Right lobe of liver (tissue), 6 donors: ENCODE measurements around the gene NCAPH2. TPM values are rescaled to one million over a fixed set of nuclear protein-coding genes. Genes with fewer than 3 reads are reported as not detected.
"Not testable (repeated sequence)": the region's sequence is repeated elsewhere in the genome, so short reads cannot be mapped to it uniquely, and the experiment has no call there.

Source experiments
- ATAC-seq, 4 donors: fragments of 200-7000 bp; cut with Tn5 transposase; one replicate each; pipeline ENCODE4 v1.9.1; 2020; ENCODE audit warnings: mild to moderate bottlenecking in 4 of 4, moderate library complexity in 4 of 4
- DNase-seq, 3 donors: peaks; one replicate each; pipeline ENCODE4 v3.0.0-alpha.2; 2020
- H3K27ac ChIP-seq, 3 donors: fragments of 200-600 bp; one replicate each; pipeline ENCODE4 v1.8.0; 2022
- H3K27me3 ChIP-seq, 2 donors: fragments of 200-600 bp; one replicate each; pipeline ENCODE4 v1.8.0; 2022
- H3K36me3 ChIP-seq, 4 donors: fragments of 200-600 bp; sonication (generic) in 1 of 4; one replicate each; pipeline versions ENCODE4 v1.5.1 to v1.8.0; 2017 to 2022; ENCODE audit warnings: control low read depth in 1 of 4
- H3K4me1 ChIP-seq, 4 donors: fragments of 200-600 bp; sonication (generic) in 1 of 4; one replicate each; pipeline versions ENCODE4 v1.5.1 to v1.8.0; 2017 to 2022; ENCODE audit warnings: control low read depth in 1 of 4
- H3K4me3 ChIP-seq, 3 donors: fragments of 200-600 bp; one replicate each; pipeline ENCODE4 v1.8.0; 2022
- H3K9me3 ChIP-seq, 4 donors: fragments of 200-600 bp; sonication (generic) in 1 of 4; one replicate each; pipeline versions ENCODE4 v1.5.1 to v1.8.0; 2017 to 2022; ENCODE audit warnings: control low read depth in 1 of 4
- CTCF ChIP-seq, 4 donors: fragments of 200-600 bp in 3 of 4; fragments of 450-650 bp in 1 of 4; IDR thresholded peaks; one replicate each; pipeline versions ENCODE4 v1.5.1 to v1.8.0; 2016 to 2022; ENCODE audit warnings: antibody characterized with exemption in 4 of 4, mild to moderate bottlenecking in 2 of 4
- POLR2A ChIP-seq: fragments of 450-650 bp; IDR thresholded peaks from one replicate; pipeline ENCODE4 v1.6.1; 2017; ENCODE audit warnings: antibody characterized with exemption, mild to moderate bottlenecking
- WGBS: methylation state at CpG from one replicate; pipeline ENCODE4 v1.1.6; 2018; ENCODE audit warnings: low coverage, low lambda C conversion rate; ENCODE audit not compliant: insufficient coverage; ENCODE audit errors: missing lambda C conversion rate; 5-methylcytosine and 5-hydroxymethylcytosine counted together
- intact Hi-C, 2 donors: fragments of 100-400 bp; cut with DNase I; formaldehyde crosslinking; loops; one replicate each; pipeline versions ENCODE4 v1.11.2 to v1.14.1; 2022
- total RNA-seq, 6 experiments: library from RNA; depleted of rRNA in 2 of 6; stranded (reverse); fragments of >200 nt in 2 of 6; fragmentation: NEBNext Ultra II Directional in 3 of 6; extraction: Animal tissue kit (Norgen Biotek cat#: 25700) in 3 of 6; gene quantifications; one replicate each; pipeline versions ENCODE4 v1.1.0 to v1.2.4, GENCODE V29; 2016 to 2023
- donor health status: DM: no; HTN: yes; CAD: no.
- donor health status: DM: no; HTN: no; CAD: no.
- donor health status: DM: no; HTN: no; CAD: no.
- donor health status: DM: no; HTN: yes; CAD: no.
- donor health status: DM: no; HTN: yes; CAD: no.

Gene NCAPH2
- total RNA-seq, 6 experiments from 2014 or later = 11.4 to 17.3 (median 13.9) TPM

GRCh38 chr22:50532824-50533796, 25.1 kb downstream of the NCAPH2 start:
- Histone ChIP-seq H3K4me3 (no peak overlapping the region), H3K27ac (peak overlapping the region; percentile 94 to 98 (median 97)), H3K9me3 (no peaks in the 10 kb centered on the region), H3K4me1 (peaks cover 0 to 15% (median 0%) of the 10 kb centered on the region in 4 donors), H3K36me3 (no peaks in the 10 kb centered on the region), H3K27me3 (no peaks in the 10 kb centered on the region)
- no peak for ATAC-seq
- peak in 1 of 3 donors; percentile 26 for DNase-seq
- TF ChIP-seq CTCF (IDR thresholded peaks at IDR 0.05) (no peak), POLR2A (no peak)
- whole genome bisulfite sequencing = 61% methylated on average over 16 of the region's 19 CpGs
- intact Hi-C loops = no loop called here

- TF ChIP-seq POLR2A = peak; percentile 36
- intact Hi-C loops, ATAC-seq, H3K9me3 ChIP-seq, H3K27me3 ChIP-seq, H3K4me3 ChIP-seq, H3K36me3 ChIP-seq: not testable (repeated sequence)
- WGBS = 43% methylated on average over 16 of the region's 21 CpGs
- H3K4me1 ChIP-seq = peaks cover 0 to 21% (median 3%) of the 10 kb centered on the region in 4 donors
- peak in 1 of 3 donors; percentile 55 for DNase-seq
- H3K27ac ChIP-seq = peak overlapping the region in 2 of 3 donors; percentile 14 to 94
Measured at GRCh38 chr22:50533856-50534711, 26.1 kb downstream of the NCAPH2 start.

- H3K27ac ChIP-seq = no peak overlapping the region
- WGBS = 79% methylated on average over 7 of the region's 8 CpGs
- TF ChIP-seq POLR2A = no peak
- no peaks in the 10 kb centered on the region for H3K9me3 ChIP-seq
- intact Hi-C loops = no loop called here
- no peaks in the 10 kb centered on the region for H3K36me3 ChIP-seq
- H3K27me3 ChIP-seq = no peaks in the 10 kb centered on the region
- ATAC-seq (no peak), DNase-seq (peak in 1 of 3 donors; percentile 17)
- H3K4me1 ChIP-seq = peaks cover 0 to 20% (median 8%) of the 10 kb centered on the region in 4 donors
- H3K4me3 ChIP-seq = no peak overlapping the region
Measured at GRCh38 chr22:50535113-50535512, 27.1 kb downstream of the NCAPH2 start.

- Histone ChIP-seq H3K4me1 (peaks cover 0 to 24% (median 9%) of the 10 kb centered on the region in 4 donors), H3K36me3 (no peaks in the 10 kb centered on the region), H3K27ac (no peak overlapping the region), H3K4me3 (no peak overlapping the region), H3K27me3 (no peaks in the 10 kb centered on the region), H3K9me3 (no peaks in the 10 kb centered on the region)
- intact Hi-C loops = no loop called here
- DNase-seq (no peak), ATAC-seq (no peak)
- WGBS = 63% methylated on average over 3 of the region's 3 CpGs
- TF ChIP-seq CTCF (IDR thresholded peaks at IDR 0.05) (no peak), POLR2A (no peak)
Measured at GRCh38 chr22:50536226-50536625, 28.2 kb downstream of the NCAPH2 start.

- H3K9me3 ChIP-seq = no peaks in the 10 kb centered on the region
- DNase-seq (peak in 1 of 3 donors; percentile 27), ATAC-seq (no peak)
- H3K36me3 ChIP-seq = no peaks in the 10 kb centered on the region
- peaks cover 0 to 24% (median 9%) of the 10 kb centered on the region in 4 donors for H3K4me1 ChIP-seq
- no peak for TF ChIP-seq POLR2A
- TF ChIP-seq CTCF (IDR thresholded peaks at IDR 0.05) = no peak
- intact Hi-C loops = no loop called here
- H3K27me3 ChIP-seq = no peaks in the 10 kb centered on the region
- WGBS = 92% methylated on average over 13 of the region's 13 CpGs
- H3K27ac ChIP-seq = peak overlapping the region; percentile 89 to 97 (median 96)
- no peak overlapping the region for H3K4me3 ChIP-seq
Measured at GRCh38 chr22:50537765-50538164, 29.7 kb downstream of the NCAPH2 start.
